IPS-20b (cell line): ENCODE measurements around the gene SAFB.

Source experiments
- H3K27ac ChIP-seq: one replicate; pipeline ENCODE4 v1.5.1; 2013; ENCODE audit warnings: low read length
- H3K27me3 ChIP-seq: 2 replicates; pipeline ENCODE4 v1.6.1; 2013; ENCODE audit warnings: mild to moderate bottlenecking, low read length, inconsistent platforms; ENCODE audit not compliant: insufficient read depth
- H3K36me3 ChIP-seq: 2 replicates; pipeline ENCODE4 v1.6.1; 2013; ENCODE audit warnings: low read depth, mild to moderate bottlenecking, inconsistent platforms, low read length, moderate library complexity; ENCODE audit not compliant: insufficient read depth
- H3K4me1 ChIP-seq: 2 replicates; pipeline ENCODE4 v1.6.1; 2013; ENCODE audit warnings: mild to moderate bottlenecking, control low read depth, inconsistent platforms, low read length, moderate library complexity; ENCODE audit not compliant: insufficient read depth
- H3K4me3 ChIP-seq: 2 replicates; pipeline ENCODE4 v1.5.1; 2013; ENCODE audit warnings: mild to moderate bottlenecking, low read length, inconsistent platforms
- H3K9ac ChIP-seq: 2 replicates; pipeline ENCODE4 v1.6.1; 2013; ENCODE audit warnings: low read depth, mild to moderate bottlenecking, inconsistent platforms, low read length, moderate library complexity
- H3K9me3 ChIP-seq: 2 replicates; pipeline ENCODE4 v1.6.1; 2013; ENCODE audit warnings: mild to moderate bottlenecking, low read depth, low read length, inconsistent platforms; ENCODE audit not compliant: insufficient read depth

The SAFB gene

GRCh38 chr19:5691822-5692722, 69.2 kb downstream of the SAFB start:
- Histone ChIP-seq H3K4me1 (no peaks in the 10 kb centered on the region), H3K9me3 (no peaks in the 10 kb centered on the region), H3K27ac (no peak overlapping the region), H3K9ac (0 out of 2 replicates have a peak overlapping the region, but pooled peaks have one; percentile 8), H3K27me3 (no peaks in the 10 kb centered on the region), H3K36me3 (peaks cover 62% of the 10 kb centered on the region), H3K4me3 (peak overlapping the region; percentile 98; the same call in 1 of the 2 replicates)

DNA sequence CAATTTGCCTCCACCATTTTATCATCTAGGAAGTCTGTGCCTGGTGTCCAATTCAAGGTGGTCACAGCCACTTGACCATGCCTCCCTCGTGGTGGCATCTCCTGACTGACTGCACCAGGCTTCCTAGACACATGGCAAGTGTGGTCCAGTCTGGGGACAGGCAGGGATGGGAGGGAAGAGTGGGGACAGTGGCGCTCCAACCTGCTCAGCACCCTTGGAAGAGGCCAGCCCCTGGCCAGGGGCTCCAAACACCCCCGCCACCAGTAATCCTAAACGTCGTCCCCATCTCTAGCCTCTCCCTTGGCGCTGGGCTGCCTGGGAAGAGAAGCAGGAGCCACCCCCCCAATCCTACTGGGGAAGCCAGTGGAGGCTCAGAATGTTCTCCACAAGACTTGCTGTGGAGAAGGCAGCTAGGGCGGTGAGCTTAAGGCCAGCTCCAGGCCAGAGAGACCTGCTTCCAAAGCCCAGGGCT, 69.9 kb downstream of the SAFB start:
- Histone ChIP-seq H3K9me3 (no peaks in the 10 kb centered on the region), H3K27me3 (no peaks in the 10 kb centered on the region), H3K4me1 (no peaks in the 10 kb centered on the region), H3K4me3 (no peak overlapping the region), H3K36me3 (peaks cover 64% of the 10 kb centered on the region), H3K27ac (no peak overlapping the region), H3K9ac (0 out of 2 replicates have a peak overlapping the region, but pooled peaks have one; percentile 8)

- H3K4me3 ChIP-seq, result no peak overlapping the region
- H3K4me1 ChIP-seq, result no peaks in the 10 kb centered on the region
- H3K9ac ChIP-seq, result no peak overlapping the region
- H3K27me3 ChIP-seq, result no peaks in the 10 kb centered on the region
- peaks cover 69% of the 10 kb centered on the region for H3K36me3 ChIP-seq
- no peak overlapping the region for H3K27ac ChIP-seq
- no peaks in the 10 kb centered on the region for H3K9me3 ChIP-seq
These were observed 70.6 kb downstream of the SAFB start for GRCh38 chr19:5693195-5694166.

DNA sequence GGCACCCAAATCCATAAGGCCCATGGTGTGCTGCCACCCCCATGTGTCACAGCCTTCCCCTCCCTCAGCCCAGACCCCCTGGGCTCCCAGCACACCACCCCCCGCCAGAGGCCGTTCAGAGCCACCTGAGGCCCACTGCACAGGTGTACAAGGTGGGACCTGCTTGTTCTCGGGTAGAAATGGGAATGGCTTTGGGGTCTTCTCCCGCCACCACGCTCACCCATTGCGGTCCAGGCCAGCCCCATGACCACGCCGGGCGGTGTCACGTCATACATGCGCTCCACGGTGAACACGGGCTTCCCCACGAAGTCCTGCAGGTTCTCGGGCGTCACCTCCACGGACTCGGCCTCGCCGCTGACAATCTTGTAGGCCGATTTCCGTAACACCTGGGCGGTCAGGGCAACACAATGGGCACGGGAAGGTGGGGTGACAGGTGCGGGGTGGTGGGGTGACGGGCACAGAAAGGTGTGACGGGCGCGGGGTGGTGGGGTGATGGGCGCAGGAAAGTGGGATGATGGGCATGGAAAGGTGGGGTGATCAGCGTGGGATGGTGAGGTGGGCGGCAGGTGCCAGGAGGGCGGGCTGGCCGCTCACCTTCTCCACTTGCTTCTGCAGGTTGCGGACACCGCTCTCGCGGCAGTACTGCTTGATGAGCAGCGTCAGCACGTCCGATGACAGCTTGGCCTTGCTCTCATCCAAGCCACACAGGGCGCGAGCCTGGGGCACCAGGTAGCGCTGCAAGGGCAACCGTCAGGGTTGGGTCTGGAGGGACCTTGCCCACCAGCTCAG, 71.5 kb downstream of the SAFB start:
- peaks cover 78% of the 10 kb centered on the region for H3K36me3 ChIP-seq

GRCh38 chr19:5694956-5695648, 72.2 kb downstream of the SAFB start:
- Histone ChIP-seq H3K9ac (no peak overlapping the region), H3K9me3 (no peaks in the 10 kb centered on the region), H3K27me3 (no peaks in the 10 kb centered on the region), H3K36me3 (peaks cover 84% of the 10 kb centered on the region), H3K27ac (no peak overlapping the region), H3K4me1 (no peaks in the 10 kb centered on the region), H3K4me3 (no peak overlapping the region)

More for the DNA sequence above, 71.5 kb downstream of the SAFB start:
- Histone ChIP-seq H3K9ac (no peak overlapping the region), H3K4me3 (no peak overlapping the region), H3K27ac (no peak overlapping the region), H3K27me3 (no peaks in the 10 kb centered on the region), H3K9me3 (no peaks in the 10 kb centered on the region), H3K4me1 (no peaks in the 10 kb centered on the region)

GRCh38 chr19:5695649-5696195, 72.8 kb downstream of the SAFB start:
- Histone ChIP-seq H3K27ac (no peak overlapping the region), H3K9me3 (no peaks in the 10 kb centered on the region), H3K36me3 (peaks cover 91% of the 10 kb centered on the region), H3K9ac (no peak overlapping the region), H3K27me3 (no peaks in the 10 kb centered on the region), H3K4me3 (no peak overlapping the region), H3K4me1 (no peaks in the 10 kb centered on the region)

DNA sequence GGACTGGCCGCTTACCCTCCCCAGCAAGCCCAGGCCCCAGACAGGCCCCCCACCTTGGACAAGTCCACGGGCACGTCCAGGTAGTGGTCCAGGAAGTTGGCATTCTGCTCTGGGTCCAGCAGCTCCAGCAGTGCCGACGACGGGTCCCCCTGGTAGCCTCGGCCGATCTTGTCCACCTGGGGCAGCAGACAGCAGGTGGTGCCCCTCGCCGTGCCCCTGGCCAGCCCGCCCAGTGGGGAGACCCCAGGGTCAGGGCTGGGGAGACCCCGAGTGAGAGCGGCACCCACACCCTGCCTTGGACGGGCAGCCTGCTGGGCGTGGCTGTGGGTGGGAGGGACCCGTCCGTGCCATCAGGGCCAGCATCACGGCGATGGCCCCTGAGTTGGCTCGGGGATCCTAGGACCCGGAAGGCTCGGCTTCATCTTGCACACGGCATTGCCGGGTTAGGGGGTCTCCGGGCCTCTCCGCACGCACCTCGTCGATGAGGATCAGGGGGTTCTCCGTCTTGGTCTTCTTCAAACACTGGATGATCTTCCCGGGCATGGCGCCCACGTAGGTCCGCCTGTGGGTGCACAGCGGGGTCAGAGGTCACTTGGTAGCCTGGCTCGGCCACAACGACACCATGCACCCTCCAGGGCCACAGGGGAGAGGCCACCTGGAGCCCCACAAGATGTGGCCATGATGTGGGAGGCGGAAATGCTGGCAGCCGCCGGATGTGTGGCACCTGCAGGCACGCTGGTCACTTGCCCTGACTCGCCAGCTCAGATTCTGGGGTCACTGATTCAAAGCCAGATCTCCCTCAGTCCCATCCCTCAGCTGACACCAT, 73.5 kb downstream of the SAFB start:
- Histone ChIP-seq H3K27ac (no peak overlapping the region), H3K36me3 (peaks cover 91% of the 10 kb centered on the region), H3K27me3 (no peaks in the 10 kb centered on the region), H3K4me1 (no peaks in the 10 kb centered on the region), H3K4me3 (no peak overlapping the region), H3K9me3 (no peaks in the 10 kb centered on the region), H3K9ac (no peak overlapping the region)

GRCh38 chr19:5697022-5697889, 74.4 kb downstream of the SAFB start:
- Histone ChIP-seq H3K27me3 (no peaks in the 10 kb centered on the region), H3K36me3 (peaks cover 83% of the 10 kb centered on the region), H3K4me1 (no peaks in the 10 kb centered on the region), H3K9ac (no peak overlapping the region), H3K27ac (no peak overlapping the region), H3K4me3 (no peak overlapping the region), H3K9me3 (no peaks in the 10 kb centered on the region)

DNA sequence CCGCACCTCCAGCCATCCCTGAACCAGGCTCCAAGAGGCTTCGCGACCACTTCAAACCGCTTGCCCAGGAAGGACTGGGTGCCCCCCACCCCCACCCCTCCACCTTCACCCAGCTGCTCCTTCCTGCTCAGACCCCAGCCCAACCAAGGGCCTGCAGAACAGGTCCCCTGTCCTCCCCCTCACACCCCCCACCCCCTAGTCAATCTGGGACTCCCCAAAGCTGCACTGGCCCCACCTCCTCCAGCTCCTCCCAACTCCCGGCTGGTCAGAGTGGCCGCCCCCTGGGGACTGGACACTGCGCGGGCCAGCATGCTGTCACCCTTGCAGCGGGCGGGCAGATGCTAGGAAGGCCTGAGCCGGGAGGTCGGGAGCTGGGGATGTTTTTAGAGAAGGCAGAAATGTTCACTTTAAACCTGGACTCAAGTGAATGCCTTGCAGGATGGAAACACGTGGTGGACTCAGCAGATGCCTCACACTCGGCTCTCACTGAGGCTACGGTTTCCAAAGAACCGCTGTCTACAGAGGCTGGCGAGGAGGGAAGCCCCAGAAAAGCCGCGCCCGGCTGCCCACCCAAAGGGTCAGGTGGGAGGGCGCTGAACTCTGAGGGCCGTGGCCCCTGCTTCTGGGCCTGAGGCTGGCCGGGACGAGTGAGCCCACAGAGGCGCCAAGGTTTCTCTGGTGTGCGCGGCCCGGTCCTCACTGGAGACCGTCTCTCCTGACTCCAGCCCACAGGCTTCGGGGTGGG, 75.2 kb downstream of the SAFB start:
- Histone ChIP-seq H3K36me3 (peaks cover 76% of the 10 kb centered on the region), H3K9ac (no peak overlapping the region), H3K9me3 (no peaks in the 10 kb centered on the region), H3K27me3 (no peaks in the 10 kb centered on the region), H3K4me1 (no peaks in the 10 kb centered on the region), H3K4me3 (no peak overlapping the region), H3K27ac (no peak overlapping the region)
